C4-2B (cell line): ENCODE results near the gene RBM38.

Source experiments
- H3K27ac ChIP-seq: fragments of 450-650 bp; 2 replicates; pipeline ENCODE4 v1.5.1; 2017
- CTCF ChIP-seq: fragments of 450-650 bp; conservative IDR thresholded peaks from 2 replicates; pipeline ENCODE4 v1.5.1; 2017; ENCODE audit warnings: mild to moderate bottlenecking
- ZFX ChIP-seq: fragments of 450-650 bp; IDR thresholded peaks from 2 replicates; pipeline ENCODE4 v1.6.1; 2017

RBM38 gene

GRCh38 chr20:57399587-57400155 is 8.5 kb downstream of the RBM38 start:
- no peak overlapping the region for H3K27ac ChIP-seq
- no peak for TF ChIP-seq CTCF
- TF ChIP-seq ZFX, result no peak

- no peak overlapping the region for H3K27ac ChIP-seq
- TF ChIP-seq CTCF (no peak), ZFX (no peak)
Observed at GRCh38 chr20:57400231-57400701, 9.1 kb downstream of the RBM38 start.

GRCh38 chr20:57400821-57401564 is 9.8 kb downstream of the RBM38 start:
- H3K27ac ChIP-seq, result no peak overlapping the region
- TF ChIP-seq CTCF, result no peak
- TF ChIP-seq ZFX, result no peak

GRCh38 chr20:57401565-57401918 is 10.3 kb downstream of the RBM38 start:
- TF ChIP-seq CTCF (no peak), ZFX (no peak)
- no peak overlapping the region for H3K27ac ChIP-seq

GRCh38 chr20:57402206-57403125 is 11.3 kb downstream of the RBM38 start:
- TF ChIP-seq CTCF, result no peak
- TF ChIP-seq ZFX, result no peak

GRCh38 chr20:57403216-57403615 is 12.0 kb downstream of the RBM38 start:
- TF ChIP-seq CTCF (no peak), ZFX (no peak)
- H3K27ac ChIP-seq, result no peak overlapping the region

More at GRCh38 chr20:57402206-57403125, 11.3 kb downstream of the RBM38 start:
- no peak overlapping the region for H3K27ac ChIP-seq
